Measurements from ENCODE around the gene CFAP100.

The CFAP100 gene

DNA sequence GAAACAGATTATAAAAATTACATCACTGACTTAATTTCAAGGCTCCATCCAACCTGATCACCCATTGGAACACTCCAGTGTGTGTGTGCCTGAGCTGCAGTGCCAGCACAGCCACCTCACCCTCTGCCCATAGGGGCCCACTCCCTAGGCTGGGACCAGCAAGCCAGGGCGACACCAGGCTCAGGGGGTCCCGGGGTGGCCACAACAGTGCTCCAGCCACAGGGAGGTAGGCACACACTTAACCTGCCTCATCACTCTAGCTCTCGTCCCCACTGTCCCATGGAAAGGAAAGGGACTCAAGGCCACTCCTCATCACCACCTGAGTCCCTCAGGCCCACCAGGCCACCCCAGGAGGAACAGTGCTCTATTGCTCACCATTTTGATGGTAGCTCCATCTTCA lies 56.0 kb downstream of the CFAP100 start:
- TF ChIP-seq FOXP2 (optimal IDR thresholded peaks at IDR 0.05; ENCODE audit: borderline replicate concordance, extremely low read depth, extremely low read length, insufficient read depth) = no peak

DNA sequence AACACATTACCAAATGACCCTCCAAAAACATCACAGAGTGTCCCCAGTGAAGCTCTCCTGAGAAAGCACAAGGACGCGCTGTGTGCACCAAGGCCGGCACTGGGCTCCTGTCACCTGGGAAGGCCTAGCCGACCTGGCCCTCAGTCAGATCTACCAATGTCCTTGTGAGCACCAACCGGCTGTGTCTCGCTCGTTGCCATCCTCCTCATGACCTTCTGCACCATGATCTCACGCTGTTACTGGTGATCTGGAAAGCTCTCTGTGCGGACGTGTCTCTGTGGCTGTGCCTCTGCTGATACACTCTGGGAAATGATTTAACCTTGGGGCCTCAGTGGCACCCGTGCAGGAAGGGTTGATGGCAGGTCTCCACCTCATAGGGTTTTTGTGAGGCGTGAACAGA lies 56.8 kb downstream of the CFAP100 start:
- TF ChIP-seq, protein P1, sequence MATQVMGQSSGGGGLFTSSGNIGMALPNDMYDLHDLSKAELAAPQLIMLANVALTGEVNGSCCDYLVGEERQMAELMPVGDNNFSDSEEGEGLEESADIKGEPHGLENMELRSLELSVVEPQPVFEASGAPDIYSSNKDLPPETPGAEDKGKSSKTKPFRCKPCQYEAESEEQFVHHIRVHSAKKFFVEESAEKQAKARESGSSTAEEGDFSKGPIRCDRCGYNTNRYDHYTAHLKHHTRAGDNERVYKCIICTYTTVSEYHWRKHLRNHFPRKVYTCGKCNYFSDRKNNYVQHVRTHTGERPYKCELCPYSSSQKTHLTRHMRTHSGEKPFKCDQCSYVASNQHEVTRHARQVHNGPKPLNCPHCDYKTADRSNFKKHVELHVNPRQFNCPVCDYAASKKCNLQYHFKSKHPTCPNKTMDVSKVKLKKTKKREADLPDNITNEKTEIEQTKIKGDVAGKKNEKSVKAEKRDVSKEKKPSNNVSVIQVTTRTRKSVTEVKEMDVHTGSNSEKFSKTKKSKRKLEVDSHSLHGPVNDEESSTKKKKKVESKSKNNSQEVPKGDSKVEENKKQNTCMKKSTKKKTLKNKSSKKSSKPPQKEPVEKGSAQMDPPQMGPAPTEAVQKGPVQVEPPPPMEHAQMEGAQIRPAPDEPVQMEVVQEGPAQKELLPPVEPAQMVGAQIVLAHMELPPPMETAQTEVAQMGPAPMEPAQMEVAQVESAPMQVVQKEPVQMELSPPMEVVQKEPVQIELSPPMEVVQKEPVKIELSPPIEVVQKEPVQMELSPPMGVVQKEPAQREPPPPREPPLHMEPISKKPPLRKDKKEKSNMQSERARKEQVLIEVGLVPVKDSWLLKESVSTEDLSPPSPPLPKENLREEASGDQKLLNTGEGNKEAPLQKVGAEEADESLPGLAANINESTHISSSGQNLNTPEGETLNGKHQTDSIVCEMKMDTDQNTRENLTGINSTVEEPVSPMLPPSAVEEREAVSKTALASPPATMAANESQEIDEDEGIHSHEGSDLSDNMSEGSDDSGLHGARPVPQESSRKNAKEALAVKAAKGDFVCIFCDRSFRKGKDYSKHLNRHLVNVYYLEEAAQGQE (IDR thresholded peaks at IDR 0.05; ENCODE audit: insufficient read depth in 1 of 2, low read depth in 2 of 2, low read length in 2 of 2) = no peak
- TF ChIP-seq POLR2AphosphoS5 (IDR thresholded peaks at IDR 0.05; ENCODE audit: low read depth, low read length) (no peak), SIN3A (IDR thresholded peaks at IDR 0.05; ENCODE audit: borderline replicate concordance, insufficient read depth, low read length) (no peak), TAF1 (IDR thresholded peaks at IDR 0.05; ENCODE audit: borderline replicate concordance, insufficient read depth, low read length) (no peak), FOXP2 (optimal IDR thresholded peaks at IDR 0.05; ENCODE audit: borderline replicate concordance, extremely low read depth, extremely low read length, insufficient read depth) (no peak)

DNA sequence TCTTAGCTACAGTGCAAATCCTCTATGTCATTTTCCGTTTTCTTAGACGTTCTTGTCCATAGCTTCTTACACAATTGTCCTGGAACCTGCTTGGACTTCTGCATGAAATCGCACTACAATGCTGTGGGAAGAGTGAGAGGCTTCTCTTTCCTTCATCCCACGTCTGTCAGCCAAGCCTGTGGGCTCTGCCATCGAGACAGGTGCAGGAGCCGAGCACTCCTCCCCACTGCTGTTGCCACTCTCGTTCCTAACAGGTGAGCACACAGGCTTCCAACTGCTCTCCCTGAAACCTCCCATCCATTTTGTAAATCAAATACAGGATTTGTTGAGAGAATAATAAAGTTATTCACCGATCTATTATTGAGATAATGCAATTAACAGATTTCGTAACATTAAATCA lies 57.5 kb downstream of the CFAP100 start:
- TF ChIP-seq SIN3A (IDR thresholded peaks at IDR 0.05; ENCODE audit: borderline replicate concordance, insufficient read depth, low read length) (no peak), TAF1 (IDR thresholded peaks at IDR 0.05; ENCODE audit: borderline replicate concordance, insufficient read depth, low read length) (no peak)

- TF ChIP-seq, protein P1 (IDR thresholded peaks at IDR 0.05; ENCODE audit: insufficient read depth in 1 of 2, low read depth in 2 of 2, low read length in 2 of 2) = no peak
- no peak for TF ChIP-seq SIN3A (IDR thresholded peaks at IDR 0.05; ENCODE audit: borderline replicate concordance, insufficient read depth, low read length)
Observed at GRCh38 chr3:126454025-126454424, 59.3 kb downstream of the CFAP100 start.

DNA sequence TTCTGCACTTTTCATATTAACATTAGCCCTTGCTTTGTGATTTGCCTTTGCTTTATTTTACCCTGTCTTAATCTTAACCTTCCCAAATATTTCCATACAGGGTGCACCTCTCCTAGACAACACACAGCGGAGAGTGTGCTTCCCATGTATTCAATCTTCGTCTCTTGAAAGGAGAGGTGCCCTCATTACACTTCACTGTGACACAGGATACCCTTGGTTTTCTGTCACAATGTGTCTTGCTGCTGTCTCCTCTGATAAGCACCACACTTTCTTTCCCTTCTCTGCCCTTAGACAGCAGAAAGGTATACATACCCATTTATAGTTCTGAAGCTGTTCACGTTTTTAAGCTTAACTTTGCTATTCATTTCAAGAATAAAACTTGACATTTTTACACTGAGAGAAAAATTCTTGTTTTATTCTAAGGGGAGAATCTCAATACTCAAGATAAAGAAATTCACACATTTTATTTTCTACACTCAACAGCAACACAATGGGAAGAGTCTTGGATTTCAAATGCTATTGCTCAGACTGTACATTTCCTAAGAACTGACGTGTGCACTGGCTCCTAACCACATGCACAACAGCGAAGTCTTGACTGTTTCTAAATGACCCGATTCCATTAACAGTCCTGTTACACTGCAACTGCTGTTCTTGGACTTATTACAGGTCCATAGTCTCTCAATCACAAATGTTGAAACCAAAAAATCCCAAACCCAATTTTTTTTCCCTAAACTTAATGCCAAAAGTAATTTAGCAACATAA lies 59.9 kb downstream of the CFAP100 start:
- TF ChIP-seq TAF1 (IDR thresholded peaks at IDR 0.05; ENCODE audit: borderline replicate concordance, insufficient read depth, low read length) = no peak
- no peak for TF ChIP-seq FOXP2 (optimal IDR thresholded peaks at IDR 0.05; ENCODE audit: borderline replicate concordance, extremely low read depth, extremely low read length, insufficient read depth)
- no peak for TF ChIP-seq SIN3A (IDR thresholded peaks at IDR 0.05; ENCODE audit: borderline replicate concordance, insufficient read depth, low read length)
- TF ChIP-seq, protein P1 (IDR thresholded peaks at IDR 0.05; ENCODE audit: insufficient read depth in 1 of 2, low read depth in 2 of 2, low read length in 2 of 2) = no peak
- no peak for TF ChIP-seq POLR2AphosphoS5 (IDR thresholded peaks at IDR 0.05; ENCODE audit: low read depth, low read length)

- TF ChIP-seq TAF1 (IDR thresholded peaks at IDR 0.05; ENCODE audit: borderline replicate concordance, insufficient read depth, low read length) (no peak), POLR2AphosphoS5 (IDR thresholded peaks at IDR 0.05; ENCODE audit: low read depth, low read length) (no peak), FOXP2 (optimal IDR thresholded peaks at IDR 0.05; ENCODE audit: borderline replicate concordance, extremely low read depth, extremely low read length, insufficient read depth) (no peak), SIN3A (IDR thresholded peaks at IDR 0.05; ENCODE audit: borderline replicate concordance, insufficient read depth, low read length) (no peak)
- TF ChIP-seq, protein P1 (IDR thresholded peaks at IDR 0.05; ENCODE audit: insufficient read depth in 1 of 2, low read depth in 2 of 2, low read length in 2 of 2) = no peak
Observed at GRCh38 chr3:126456211-126456610, 61.5 kb downstream of the CFAP100 start.
